HG03457 (cell line): ENCODE results near the gene RFC3.

Experiments
- ATAC-seq: cut with Tn5 transposase; IDR thresholded peaks from one replicate; pipeline ENCODE4 v1.9.1; 2021; ENCODE audit warnings: moderate number of reproducible peaks; ENCODE audit not compliant: unreplicated experiment

The RFC3 gene

DNA sequence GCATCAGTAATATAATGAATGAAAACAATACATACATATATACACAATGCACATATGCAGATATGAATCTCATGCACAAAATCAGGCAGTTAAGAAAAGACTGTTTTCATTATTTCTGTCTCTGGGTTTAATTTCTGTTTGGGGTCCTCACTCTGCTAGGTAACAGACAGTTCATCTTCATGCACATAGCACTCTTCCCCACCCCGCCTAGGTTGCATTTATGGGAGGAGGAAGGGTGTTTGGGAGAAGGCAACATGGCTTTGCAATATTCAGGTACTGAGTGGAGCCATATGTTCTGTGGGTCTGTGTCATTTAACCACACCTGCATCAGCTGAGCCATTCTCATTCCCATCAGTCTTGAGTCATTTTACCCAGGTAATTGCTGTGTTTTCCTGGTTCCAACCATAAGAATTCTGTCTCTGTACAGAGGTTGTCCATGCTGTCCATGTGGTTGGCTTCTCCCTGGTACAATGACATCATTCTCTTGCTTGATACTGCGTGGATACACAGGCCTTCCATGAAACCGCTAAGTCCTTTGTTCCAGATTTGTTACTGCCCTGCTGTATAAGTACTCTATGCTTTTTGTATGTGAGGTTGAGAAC lies 45.3 kb downstream of the RFC3 start:
- ATAC-seq = no peak

DNA sequence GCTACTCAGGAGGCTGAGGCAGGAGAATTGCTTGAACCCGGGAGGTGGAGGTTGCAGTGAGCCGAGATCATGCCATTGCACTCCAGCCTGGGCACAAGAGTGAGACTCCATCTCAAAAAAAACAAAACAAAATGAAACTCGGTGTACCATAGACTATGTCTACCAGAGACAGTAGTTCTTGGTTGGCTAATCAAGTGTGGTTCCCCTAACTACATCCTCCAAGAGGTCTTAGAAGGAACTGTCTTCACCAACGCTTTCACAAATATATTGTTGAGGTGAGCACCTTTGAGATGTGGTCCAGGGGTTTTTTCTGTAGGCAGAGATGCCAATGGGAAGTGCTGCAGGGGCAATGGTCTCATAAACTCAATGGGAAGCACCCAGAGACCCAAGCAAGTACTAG lies 48.0 kb downstream of the RFC3 start:
- ATAC-seq = no peak

DNA sequence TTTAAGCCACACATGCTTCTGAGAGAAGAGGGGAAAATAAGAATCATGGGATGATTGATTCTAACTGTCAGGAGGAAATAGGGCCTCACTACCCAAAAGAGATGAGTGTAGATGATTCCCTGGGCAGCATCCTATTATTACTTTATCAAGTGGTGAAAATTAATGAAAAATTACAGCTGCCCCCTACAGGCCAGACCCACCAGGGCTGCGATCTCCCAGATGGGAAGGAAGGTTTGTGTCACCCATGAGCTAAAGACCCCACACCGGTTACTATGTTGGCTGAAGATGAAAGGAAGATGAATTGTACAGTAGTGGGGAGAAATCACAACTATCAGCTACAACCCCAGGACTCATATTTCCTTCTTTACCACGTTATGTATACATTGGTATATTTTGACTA lies 49.5 kb downstream of the RFC3 start:
- ATAC-seq = no peak

DNA sequence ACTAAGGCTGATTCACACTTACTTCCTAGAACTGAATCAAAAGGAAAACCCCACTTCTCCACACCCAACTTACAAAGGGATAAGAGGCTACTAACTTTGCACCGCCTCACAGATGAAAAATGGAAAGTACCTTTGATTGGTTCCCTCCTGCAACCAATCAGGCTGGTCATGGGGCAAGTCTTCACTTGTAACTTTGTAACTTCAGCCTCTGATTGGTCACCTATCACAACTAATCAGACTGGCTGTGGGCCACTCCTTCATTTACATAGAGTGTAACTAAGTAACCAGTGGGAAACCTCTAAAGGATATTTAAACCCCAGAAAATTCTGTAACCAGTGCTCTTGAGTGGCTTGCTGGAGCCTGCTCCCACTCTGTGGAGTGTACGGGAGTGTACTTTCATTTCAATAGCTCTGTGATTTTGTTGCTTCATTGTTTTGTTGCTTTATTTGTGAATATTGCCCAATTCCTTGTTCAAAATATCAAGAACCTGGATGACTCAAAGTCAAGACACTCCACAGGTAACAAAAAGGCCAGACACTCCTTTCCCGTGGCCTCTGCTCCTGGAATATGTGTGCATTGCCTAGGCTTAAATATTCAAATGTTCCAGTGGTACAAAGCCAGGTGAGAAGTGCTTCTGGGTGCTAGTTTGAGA lies 50.5 kb downstream of the RFC3 start:
- no peak for ATAC-seq

DNA sequence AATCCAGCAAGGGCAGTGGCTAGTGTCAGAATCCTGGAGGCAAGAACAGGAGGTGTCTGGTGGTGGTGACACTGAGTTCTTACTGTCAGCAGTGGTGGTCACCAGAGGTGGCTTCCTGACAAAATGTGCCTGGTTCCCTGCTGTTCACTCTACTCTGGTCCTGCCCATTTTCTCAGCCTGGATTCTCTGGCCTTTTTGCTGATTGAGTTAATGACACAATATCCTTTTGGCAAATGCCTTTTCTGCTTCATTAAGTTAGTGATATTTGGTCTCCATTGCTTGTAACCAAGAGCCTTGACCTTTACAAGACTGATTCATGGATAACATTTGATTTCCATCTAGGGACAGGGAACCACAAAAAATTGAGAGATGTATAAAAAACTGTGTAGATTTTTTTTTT lies 51.1 kb downstream of the RFC3 start:
- no peak for ATAC-seq

DNA sequence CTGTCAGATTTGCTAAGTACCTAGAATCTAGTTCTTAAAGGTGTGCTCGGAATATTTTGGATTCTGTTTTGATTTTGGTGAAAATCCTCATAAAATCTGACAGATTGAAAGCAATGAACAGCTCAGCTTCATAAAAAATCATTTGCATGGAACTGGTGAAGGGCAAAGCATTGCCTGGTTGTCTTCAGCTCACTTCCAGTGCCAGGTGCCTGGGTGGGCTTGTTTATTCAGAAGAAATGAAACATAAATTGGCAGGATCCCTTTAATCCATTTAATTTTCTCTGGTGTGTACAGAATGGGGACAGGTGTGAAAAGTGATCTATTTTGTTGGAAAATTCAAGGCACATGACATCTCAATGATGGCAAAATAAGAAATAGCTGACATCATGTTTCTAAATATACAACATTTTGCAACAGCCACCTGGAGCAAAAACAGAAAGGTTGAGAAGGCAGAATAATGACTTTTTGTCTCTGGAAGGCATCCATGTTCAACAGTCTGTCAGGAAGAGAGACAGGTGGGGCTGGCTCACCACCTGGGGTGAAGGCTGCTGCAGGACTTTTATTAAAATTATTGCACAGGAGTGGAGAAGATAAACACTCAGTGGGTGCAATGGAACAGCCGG lies 52.2 kb downstream of the RFC3 start:
- ATAC-seq = no peak

DNA sequence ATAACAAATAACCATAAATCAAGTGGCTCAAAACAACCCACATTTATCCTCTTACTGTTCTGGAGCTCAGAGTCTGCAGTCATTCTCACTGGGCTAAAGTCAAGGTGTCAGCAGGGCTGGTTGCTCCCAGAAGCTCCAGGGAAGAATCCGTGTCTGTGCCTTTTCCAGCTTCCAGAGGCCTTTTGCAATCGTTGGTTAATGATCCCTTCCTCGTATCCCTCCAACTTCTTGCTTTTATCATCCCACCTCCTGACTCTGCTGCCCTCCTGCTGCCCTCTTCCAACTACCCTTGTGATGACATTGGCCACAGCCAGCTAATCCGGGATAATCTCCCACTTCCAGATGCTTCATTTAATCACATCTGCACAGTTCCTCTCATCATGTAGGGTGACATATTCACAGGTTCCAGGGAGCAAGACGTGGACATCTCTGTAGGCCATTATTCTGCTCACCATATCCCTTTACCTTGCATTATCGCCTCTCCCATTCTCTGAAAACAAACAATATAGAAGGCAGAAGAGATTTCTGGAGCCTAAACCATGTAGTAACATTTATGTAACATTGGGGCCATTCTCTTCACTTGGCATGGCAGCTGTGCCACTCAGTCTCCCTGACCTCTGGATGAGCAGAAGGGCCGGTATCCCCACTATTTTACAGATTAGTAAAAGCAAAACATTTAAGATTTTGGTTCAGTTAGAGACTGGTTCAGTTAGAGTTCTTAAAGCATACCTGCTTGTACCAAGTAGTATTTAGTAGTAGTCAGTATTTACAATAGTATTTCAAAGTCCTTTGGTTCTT lies 53.5 kb downstream of the RFC3 start:
- ATAC-seq = no peak

DNA sequence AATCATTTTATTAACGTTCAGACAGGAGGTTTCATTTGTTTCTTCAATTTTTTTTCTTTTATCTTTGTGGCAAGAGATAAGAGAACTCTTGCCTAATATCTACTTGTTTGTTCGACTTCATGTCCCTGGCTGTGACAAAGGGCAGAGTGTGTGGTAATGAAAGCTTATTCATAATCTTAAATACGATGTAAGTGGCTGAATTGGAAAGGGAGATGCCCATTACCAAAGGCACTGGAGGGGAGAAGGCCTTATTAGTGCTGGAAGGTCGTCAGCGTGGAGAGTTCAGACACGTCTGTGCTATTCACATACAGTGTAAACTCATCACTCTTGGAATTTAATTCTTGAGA lies 54.0 kb downstream of the RFC3 start:
- no peak for ATAC-seq

DNA sequence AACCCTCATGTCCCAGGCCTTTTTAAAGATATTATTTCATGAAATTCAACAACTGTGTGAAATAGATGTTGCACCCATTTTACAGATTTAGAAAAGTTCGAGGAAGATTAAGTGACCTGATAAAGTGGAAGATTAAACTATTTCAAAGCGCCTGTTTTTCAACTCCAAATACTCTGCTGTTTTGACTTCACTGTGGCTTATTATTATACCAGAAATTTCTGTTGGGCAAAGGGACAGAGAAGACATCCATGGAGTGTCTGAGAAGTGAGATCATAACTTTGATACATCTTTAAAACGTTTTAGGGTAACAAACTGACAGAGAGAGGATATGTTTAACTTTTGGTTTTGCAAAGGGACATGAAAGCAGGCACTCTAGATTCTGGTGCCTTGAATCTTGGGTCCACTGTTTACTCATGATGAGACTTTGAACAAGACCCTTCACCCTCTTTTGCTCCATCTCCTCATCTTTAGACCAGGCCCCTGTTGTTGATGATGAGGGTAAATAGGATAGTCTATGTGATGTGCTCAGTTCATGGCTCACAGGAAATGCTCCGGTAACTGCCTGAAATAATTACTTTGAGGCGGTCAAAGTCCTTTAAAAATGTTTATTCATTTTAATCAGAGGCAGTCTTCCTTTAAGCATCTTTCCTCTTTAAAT lies 55.4 kb downstream of the RFC3 start:
- ATAC-seq = no peak

DNA sequence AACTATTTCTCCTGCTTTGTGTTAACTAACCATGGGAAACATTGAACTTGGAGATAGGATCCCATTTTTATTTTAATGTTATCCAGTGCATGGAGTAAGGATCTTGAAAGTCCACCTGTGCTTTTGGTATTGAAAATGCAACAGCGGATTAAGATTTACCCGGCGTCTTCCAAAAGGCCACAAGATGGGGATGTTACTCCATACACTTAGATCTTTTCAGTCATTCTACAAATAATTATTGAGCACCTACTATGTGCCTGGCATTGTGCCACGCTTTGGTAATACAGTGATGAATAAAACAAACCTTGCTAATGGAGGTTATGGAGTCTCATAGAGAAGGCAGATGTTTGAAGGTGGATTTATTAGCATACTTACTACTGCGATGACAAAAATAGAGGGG lies 56.9 kb downstream of the RFC3 start:
- ATAC-seq = no peak

DNA sequence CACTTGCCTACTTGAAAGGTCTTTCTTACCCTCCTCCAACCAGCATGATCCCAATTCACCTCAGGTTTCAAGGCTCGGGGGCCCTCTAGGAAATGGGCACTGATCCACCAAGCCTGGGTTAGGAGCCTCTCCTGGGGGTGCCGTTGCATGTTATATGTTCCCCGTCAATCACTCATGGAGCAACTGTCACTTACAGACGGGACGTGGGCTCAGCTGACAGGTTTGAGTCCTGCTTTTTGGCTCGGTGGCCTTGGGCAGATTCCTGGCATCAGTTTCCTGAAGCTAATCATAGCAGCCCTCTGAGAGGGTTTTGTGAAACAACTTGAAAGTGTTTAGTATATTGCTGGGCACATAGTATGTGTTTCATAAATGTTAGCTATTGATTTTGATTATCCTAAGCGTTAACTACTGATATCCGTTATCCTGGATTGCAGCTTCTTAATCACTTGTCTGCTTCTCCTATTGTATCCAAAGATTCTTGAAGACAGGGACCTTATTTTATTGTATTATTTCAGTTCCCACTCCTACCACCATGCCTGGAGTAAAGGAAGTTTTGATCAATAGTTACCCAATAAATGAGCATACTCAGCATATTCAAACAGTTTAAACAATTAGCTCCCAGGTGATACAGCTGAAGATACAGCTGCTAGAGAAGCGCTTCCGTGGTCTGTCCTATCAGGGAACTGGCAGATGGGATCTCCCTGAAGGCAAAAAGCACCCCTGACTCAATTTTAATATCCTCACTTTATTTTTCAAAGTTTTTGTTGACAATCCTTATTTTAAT lies 57.9 kb downstream of the RFC3 start:
- ATAC-seq = no peak

DNA sequence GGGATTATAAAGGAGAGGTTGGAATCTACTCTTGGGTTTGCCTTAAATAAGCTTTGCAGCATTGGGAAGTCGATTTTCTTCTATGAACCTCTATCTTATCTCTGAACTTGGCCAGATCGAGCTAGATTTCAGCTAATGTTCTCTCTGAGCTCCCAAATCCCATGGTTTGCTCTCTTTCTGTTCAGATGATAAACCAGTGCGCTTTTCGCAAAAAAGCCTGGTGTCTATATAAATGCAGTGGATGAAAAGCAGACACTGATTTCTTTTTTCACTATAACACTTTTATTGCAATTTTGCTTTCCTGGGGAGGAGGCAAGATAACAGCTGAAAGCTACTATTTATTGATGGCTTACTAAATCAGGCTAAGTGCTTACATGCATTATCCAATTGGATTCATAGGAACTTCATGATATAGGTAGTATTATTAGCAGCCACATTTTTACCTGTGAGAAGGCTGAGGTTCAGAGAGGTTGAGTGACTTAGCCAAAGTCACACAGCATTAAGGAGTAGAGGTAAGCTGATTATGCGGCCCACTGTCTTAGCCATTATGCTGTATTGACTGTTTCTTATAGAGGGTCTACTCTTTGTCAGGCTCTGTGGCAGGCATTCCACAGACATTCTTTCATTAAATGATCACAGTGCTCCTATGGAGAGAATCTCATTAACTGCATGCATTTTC lies 58.9 kb downstream of the RFC3 start:
- ATAC-seq = no peak

DNA sequence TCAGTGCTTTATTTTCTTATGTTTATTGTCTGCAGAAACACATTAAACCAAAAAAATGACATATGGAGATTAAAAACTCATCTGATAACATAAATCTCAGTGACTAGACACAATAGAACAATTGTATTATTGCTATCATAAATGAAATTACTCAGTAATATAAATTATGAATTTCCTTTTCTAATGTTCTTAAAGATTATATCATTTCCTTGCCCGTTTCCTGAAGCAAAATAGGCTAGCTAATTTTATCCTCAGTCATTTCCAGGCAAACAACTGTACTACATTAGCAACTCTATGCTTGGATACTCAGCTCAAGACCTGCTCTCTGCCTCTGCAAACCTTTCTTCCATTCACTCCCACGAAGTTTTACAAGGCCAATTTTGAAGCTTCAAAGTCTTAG lies 61.2 kb downstream of the RFC3 start:
- ATAC-seq = no peak

DNA sequence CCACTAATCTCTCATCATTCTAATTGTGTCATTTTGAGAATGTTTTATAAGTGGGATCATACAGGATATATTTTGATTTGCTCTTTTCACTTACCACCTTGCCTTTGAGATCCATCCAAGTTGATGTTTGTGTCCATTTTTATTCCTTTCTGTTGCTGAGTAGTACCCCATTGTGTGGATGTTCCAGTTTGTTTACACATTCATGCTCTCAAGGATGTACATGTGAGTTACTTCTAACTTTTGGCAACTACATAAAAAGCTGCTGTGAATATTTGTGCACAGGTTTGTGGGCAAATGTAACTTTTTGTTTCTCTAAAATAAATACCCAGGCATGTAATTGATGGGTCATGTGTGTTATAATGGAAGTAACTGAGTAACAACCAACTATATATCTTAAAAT lies 64.9 kb downstream of the RFC3 start:
- ATAC-seq = no peak

DNA sequence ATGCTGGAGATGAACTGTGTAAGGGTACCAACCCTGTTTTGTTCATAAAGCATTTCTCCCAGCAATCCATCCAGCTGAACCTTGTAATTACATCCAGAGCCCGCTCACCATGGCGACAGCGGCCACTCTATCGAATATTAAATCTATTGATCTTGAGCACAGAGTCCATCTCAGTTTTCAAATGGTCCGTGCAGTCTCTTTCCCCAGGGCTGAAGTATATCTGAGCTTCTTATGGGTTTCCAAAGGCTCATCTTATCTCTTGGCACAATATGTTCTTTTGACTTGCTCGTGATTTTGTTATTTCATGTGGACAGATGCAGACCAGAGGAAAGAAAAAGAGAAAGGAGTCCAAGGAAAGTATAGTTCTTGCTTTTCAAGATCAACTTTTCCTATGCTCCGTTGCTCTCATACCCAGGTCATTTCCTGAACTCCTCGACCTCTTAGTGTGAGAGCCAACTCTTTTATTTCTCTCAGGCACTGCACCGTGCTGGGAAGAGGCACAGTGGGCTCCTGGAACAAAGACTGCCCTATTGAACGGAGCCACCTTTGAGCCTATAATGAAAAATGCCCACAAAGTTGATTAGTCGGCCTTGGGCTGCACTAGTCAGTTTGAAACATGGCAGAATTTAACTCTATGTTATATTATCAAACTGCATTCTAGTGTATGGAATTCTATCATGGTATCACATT lies 66.7 kb downstream of the RFC3 start:
- no peak for ATAC-seq
